ENCODE results near the gene CLEC7A.

CLEC7A gene

GRCh38 chr12:10130042-10130441 lies at the start of gene CLEC7A:
Gene CLEC7A, minus strand, starts transcription at chr12:10130199. Its CDS starts 117 bp downstream, at chr12:10130082.
- H3K9ac ChIP-seq (ENCODE audit: low read length in 2 of 2): no peak within 1 kb of the TSS
- H3K9me3 ChIP-seq (ENCODE audit: control insufficient read depth in 2 of 2, low read length in 2 of 2): no peaks in the 10 kb centered on the region
- no peaks in the 10 kb centered on the region for H3K4me1 ChIP-seq (ENCODE audit: control insufficient read depth, insufficient read depth, low read length)
- H3K27me3 ChIP-seq (ENCODE audit: control insufficient read depth in 1 of 2, insufficient read depth in 2 of 2, low read length in 2 of 2): no peaks in the 10 kb centered on the region
- no peaks in the 10 kb centered on the region for H3K36me3 ChIP-seq (ENCODE audit: control insufficient read depth in 2 of 2, insufficient read depth in 2 of 2, low read length in 2 of 2)
- no peak within 1 kb of the TSS for H3K27ac ChIP-seq (ENCODE audit: low read length)
- no peak within 1 kb of the TSS for H3K4me3 ChIP-seq (ENCODE audit: low read length in 2 of 2)

- H3K27ac ChIP-seq (ENCODE audit: low read length): no peak overlapping the region
Measured at GRCh38 chr12:10179776-10180181, 49.8 kb upstream of the CLEC7A start.

DNA sequence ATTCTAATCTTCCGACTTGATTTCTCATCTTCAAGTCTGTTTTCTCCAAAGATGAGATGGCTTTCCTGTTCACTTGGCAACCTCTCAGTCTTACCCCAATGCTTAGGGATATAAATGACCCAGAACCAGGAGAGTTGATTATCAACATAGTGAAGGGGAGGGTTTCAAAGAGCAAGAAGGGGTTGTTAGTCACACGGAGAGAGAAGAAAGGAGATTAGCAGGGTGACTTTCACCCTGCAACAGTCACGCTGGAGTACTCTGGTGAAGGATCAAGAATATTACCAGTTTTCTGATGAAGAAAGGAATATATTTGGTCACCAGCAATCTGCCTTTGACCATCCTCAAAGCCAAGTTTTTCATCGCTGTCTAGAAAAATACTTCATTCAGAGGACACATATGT lies 48.8 kb upstream of the CLEC7A start, which contains the start of gene TMEM52B:
Gene TMEM52B (plus strand): TSS at position 212 of the 400 bp plus-strand sequence. CDS start 543 bp downstream, outside the sequence.
- H3K4me1 ChIP-seq (ENCODE audit: control insufficient read depth, insufficient read depth, low read length): no peaks in the 10 kb centered on the region
- no peaks in the 10 kb centered on the region for H3K36me3 ChIP-seq (ENCODE audit: control insufficient read depth in 2 of 2, insufficient read depth in 2 of 2, low read length in 2 of 2)
- H3K4me3 ChIP-seq (ENCODE audit: low read length in 2 of 2): no peak within 1 kb of the TSS
- no peak within 1 kb of the TSS for H3K9ac ChIP-seq (ENCODE audit: low read length in 2 of 2)
- no peaks in the 10 kb centered on the region for H3K27me3 ChIP-seq (ENCODE audit: control insufficient read depth in 1 of 2, insufficient read depth in 2 of 2, low read length in 2 of 2)
- H3K27ac ChIP-seq (ENCODE audit: low read length): no peak within 1 kb of the TSS
- no peaks in the 10 kb centered on the region for H3K9me3 ChIP-seq (ENCODE audit: control insufficient read depth in 2 of 2, low read length in 2 of 2)

More at GRCh38 chr12:10179776-10180181, 49.8 kb upstream of the CLEC7A start:
- H3K4me3 ChIP-seq (ENCODE audit: low read length in 2 of 2): no peak overlapping the region
- no peaks in the 10 kb centered on the region for H3K36me3 ChIP-seq (ENCODE audit: control insufficient read depth in 2 of 2, insufficient read depth in 2 of 2, low read length in 2 of 2)
- no peaks in the 10 kb centered on the region for H3K9me3 ChIP-seq (ENCODE audit: control insufficient read depth in 2 of 2, low read length in 2 of 2)
- H3K9ac ChIP-seq (ENCODE audit: low read length in 2 of 2): no peak overlapping the region
- peaks cover 3% of the 10 kb centered on the region for H3K4me1 ChIP-seq (ENCODE audit: control insufficient read depth, insufficient read depth, low read length)
- H3K27me3 ChIP-seq (ENCODE audit: control insufficient read depth in 1 of 2, insufficient read depth in 2 of 2, low read length in 2 of 2): no peaks in the 10 kb centered on the region

- Histone ChIP-seq H3K36me3 (ENCODE audit: control insufficient read depth in 2 of 2, insufficient read depth in 2 of 2, low read length in 2 of 2) (no peaks in the 10 kb centered on the region), H3K27me3 (ENCODE audit: control insufficient read depth in 1 of 2, insufficient read depth in 2 of 2, low read length in 2 of 2) (no peaks in the 10 kb centered on the region), H3K4me3 (ENCODE audit: low read length in 2 of 2) (no peak overlapping the region), H3K4me1 (ENCODE audit: control insufficient read depth, insufficient read depth, low read length) (no peaks in the 10 kb centered on the region), H3K9me3 (ENCODE audit: control insufficient read depth in 2 of 2, low read length in 2 of 2) (no peaks in the 10 kb centered on the region), H3K9ac (ENCODE audit: low read length in 2 of 2) (no peak overlapping the region), H3K27ac (ENCODE audit: low read length) (no peak overlapping the region)
Measured at GRCh38 chr12:10175846-10176636, 46.0 kb upstream of the CLEC7A start.

- Histone ChIP-seq H3K4me1 (ENCODE audit: control insufficient read depth, insufficient read depth, low read length) (no peaks in the 10 kb centered on the region), H3K27ac (ENCODE audit: low read length) (no peak overlapping the region), H3K36me3 (ENCODE audit: control insufficient read depth in 2 of 2, insufficient read depth in 2 of 2, low read length in 2 of 2) (no peaks in the 10 kb centered on the region), H3K4me3 (ENCODE audit: low read length in 2 of 2) (no peak overlapping the region), H3K9me3 (ENCODE audit: control insufficient read depth in 2 of 2, low read length in 2 of 2) (no peaks in the 10 kb centered on the region), H3K27me3 (ENCODE audit: control insufficient read depth in 1 of 2, insufficient read depth in 2 of 2, low read length in 2 of 2) (no peaks in the 10 kb centered on the region), H3K9ac (ENCODE audit: low read length in 2 of 2) (no peak overlapping the region)
Measured at GRCh38 chr12:10174986-10175614, 45.1 kb upstream of the CLEC7A start.

- Histone ChIP-seq H3K27me3 (ENCODE audit: control insufficient read depth in 1 of 2, insufficient read depth in 2 of 2, low read length in 2 of 2) (no peaks in the 10 kb centered on the region), H3K4me1 (ENCODE audit: control insufficient read depth, insufficient read depth, low read length) (no peaks in the 10 kb centered on the region), H3K4me3 (ENCODE audit: low read length in 2 of 2) (no peak within 1 kb of the TSS), H3K36me3 (ENCODE audit: control insufficient read depth in 2 of 2, insufficient read depth in 2 of 2, low read length in 2 of 2) (no peaks in the 10 kb centered on the region), H3K27ac (ENCODE audit: low read length) (no peak within 1 kb of the TSS), H3K9me3 (ENCODE audit: control insufficient read depth in 2 of 2, low read length in 2 of 2) (no peaks in the 10 kb centered on the region), H3K9ac (ENCODE audit: low read length in 2 of 2) (no peak within 1 kb of the TSS)
Measured at GRCh38 chr12:10171973-10172728, 42.2 kb upstream of the CLEC7A start, which contains the start of gene OLR1. Gene OLR1, minus strand, starts transcription at chr12:10172132. Its CDS starts 55 bp downstream, at chr12:10172077.

DNA sequence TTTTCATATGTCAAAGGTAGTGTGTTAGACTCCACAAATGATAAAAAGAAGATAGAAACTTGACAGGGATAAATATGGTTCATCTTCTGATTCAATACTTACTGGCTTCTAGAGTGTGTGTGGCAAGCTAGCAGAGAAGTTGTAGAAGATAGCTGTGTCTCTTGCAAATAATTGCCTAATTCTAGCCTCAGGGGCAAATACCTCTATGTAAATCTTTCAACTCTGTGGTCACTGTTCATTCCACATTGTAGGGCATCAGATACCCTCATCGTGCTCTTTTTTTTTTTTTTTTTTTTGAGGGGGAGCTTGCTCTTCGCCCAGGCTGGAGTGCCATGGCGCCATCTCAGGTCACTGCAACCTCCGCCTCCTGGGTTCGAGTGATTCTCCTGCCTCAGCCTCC lies 40.2 kb upstream of the CLEC7A start:
- H3K4me3 ChIP-seq (ENCODE audit: low read length in 2 of 2): no peak overlapping the region
- H3K36me3 ChIP-seq (ENCODE audit: control insufficient read depth in 2 of 2, insufficient read depth in 2 of 2, low read length in 2 of 2): no peaks in the 10 kb centered on the region
- H3K27me3 ChIP-seq (ENCODE audit: control insufficient read depth in 1 of 2, insufficient read depth in 2 of 2, low read length in 2 of 2): no peaks in the 10 kb centered on the region
- no peaks in the 10 kb centered on the region for H3K4me1 ChIP-seq (ENCODE audit: control insufficient read depth, insufficient read depth, low read length)
- H3K9ac ChIP-seq (ENCODE audit: low read length in 2 of 2): no peak overlapping the region
- no peak overlapping the region for H3K27ac ChIP-seq (ENCODE audit: low read length)
- H3K9me3 ChIP-seq (ENCODE audit: control insufficient read depth in 2 of 2, low read length in 2 of 2): no peaks in the 10 kb centered on the region

GRCh38 chr12:10169104-10169503 lies 39.1 kb upstream of the CLEC7A start:
- no peak overlapping the region for H3K4me3 ChIP-seq (ENCODE audit: low read length in 2 of 2)

DNA sequence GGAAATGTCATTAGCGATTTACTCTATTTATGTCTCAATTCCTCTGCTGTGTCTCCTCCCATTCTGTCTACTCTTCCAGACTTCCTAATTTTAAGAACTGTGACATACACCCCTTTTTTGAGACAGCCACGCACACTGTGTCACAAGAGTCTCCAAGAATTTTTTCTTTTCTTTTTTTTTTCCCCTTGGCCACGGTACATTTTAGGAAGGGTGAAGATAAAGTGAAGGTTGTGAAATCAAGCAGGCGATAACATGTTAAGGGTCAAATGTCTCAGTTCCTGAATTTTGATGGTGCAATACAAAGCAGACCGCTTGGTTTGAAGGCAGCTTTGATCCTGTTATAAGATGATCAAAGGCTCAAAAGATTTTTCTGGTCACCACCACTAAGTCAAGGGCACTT lies 37.6 kb upstream of the CLEC7A start:
- H3K36me3 ChIP-seq (ENCODE audit: control insufficient read depth in 2 of 2, insufficient read depth in 2 of 2, low read length in 2 of 2): no peaks in the 10 kb centered on the region
- H3K4me1 ChIP-seq (ENCODE audit: control insufficient read depth, insufficient read depth, low read length): no peaks in the 10 kb centered on the region
- H3K9me3 ChIP-seq (ENCODE audit: control insufficient read depth in 2 of 2, low read length in 2 of 2): no peaks in the 10 kb centered on the region
- no peaks in the 10 kb centered on the region for H3K27me3 ChIP-seq (ENCODE audit: control insufficient read depth in 1 of 2, insufficient read depth in 2 of 2, low read length in 2 of 2)
- H3K27ac ChIP-seq (ENCODE audit: low read length): no peak overlapping the region
- no peak overlapping the region for H3K9ac ChIP-seq (ENCODE audit: low read length in 2 of 2)
- no peak overlapping the region for H3K4me3 ChIP-seq (ENCODE audit: low read length in 2 of 2)

More at GRCh38 chr12:10169104-10169503, 39.1 kb upstream of the CLEC7A start:
- Histone ChIP-seq H3K9me3 (ENCODE audit: control insufficient read depth in 2 of 2, low read length in 2 of 2) (no peaks in the 10 kb centered on the region), H3K36me3 (ENCODE audit: control insufficient read depth in 2 of 2, insufficient read depth in 2 of 2, low read length in 2 of 2) (no peaks in the 10 kb centered on the region), H3K4me1 (ENCODE audit: control insufficient read depth, insufficient read depth, low read length) (no peaks in the 10 kb centered on the region), H3K27me3 (ENCODE audit: control insufficient read depth in 1 of 2, insufficient read depth in 2 of 2, low read length in 2 of 2) (no peaks in the 10 kb centered on the region), H3K9ac (ENCODE audit: low read length in 2 of 2) (no peak overlapping the region), H3K27ac (ENCODE audit: low read length) (no peak overlapping the region)

- no peaks in the 10 kb centered on the region for H3K27me3 ChIP-seq (ENCODE audit: control insufficient read depth in 1 of 2, insufficient read depth in 2 of 2, low read length in 2 of 2)
- no peak overlapping the region for H3K27ac ChIP-seq (ENCODE audit: low read length)
- H3K9me3 ChIP-seq (ENCODE audit: control insufficient read depth in 2 of 2, low read length in 2 of 2): no peaks in the 10 kb centered on the region
- H3K4me3 ChIP-seq (ENCODE audit: low read length in 2 of 2): no peak overlapping the region
- no peak overlapping the region for H3K9ac ChIP-seq (ENCODE audit: low read length in 2 of 2)
- H3K36me3 ChIP-seq (ENCODE audit: control insufficient read depth in 2 of 2, insufficient read depth in 2 of 2, low read length in 2 of 2): no peaks in the 10 kb centered on the region
- H3K4me1 ChIP-seq (ENCODE audit: control insufficient read depth, insufficient read depth, low read length): no peaks in the 10 kb centered on the region
Measured at GRCh38 chr12:10165421-10165820, 35.4 kb upstream of the CLEC7A start.
